DOHH2 (cell line): ENCODE measurements around the gene ZNF865.

Source experiments
- H3F3A ChIP-seq: fragments of 200-600 bp; sonication (generic), shearing (Covaris generic); 2 replicates; pipeline ENCODE4 v1.6.0; 2016; ENCODE audit warnings: antibody characterized with exemption, mild to moderate bottlenecking; ENCODE audit not compliant: control insufficient read depth, insufficient read depth
- H3K27ac ChIP-seq: fragments of 200-600 bp; sonication (generic); 2 replicates; pipeline ENCODE4 v1.5.1; 2014; ENCODE audit warnings: low read depth, mild to moderate bottlenecking, low read length, moderate library complexity
- H3K27me3 ChIP-seq: fragments of 200-600 bp; sonication (generic); 2 replicates; pipeline ENCODE4 v1.6.1; 2014; ENCODE audit warnings: mild to moderate bottlenecking, low read length, mixed read lengths; ENCODE audit not compliant: control insufficient read depth
- H3K36me3 ChIP-seq: fragments of 200-600 bp; sonication (generic); 2 replicates; pipeline ENCODE4 v1.6.1; 2014; ENCODE audit warnings: mild to moderate bottlenecking, low read length, moderate library complexity, mixed read lengths; ENCODE audit not compliant: control insufficient read depth
- H3K4me1 ChIP-seq: fragments of 200-600 bp; sonication (generic); 2 replicates; pipeline ENCODE4 v1.6.1; 2014; ENCODE audit warnings: mild to moderate bottlenecking, low read length, mixed read lengths; ENCODE audit not compliant: control insufficient read depth
- H3K4me2 ChIP-seq: fragments of 200-600 bp; sonication (generic); 2 replicates; pipeline ENCODE4 v1.6.0; 2014; ENCODE audit warnings: mild to moderate bottlenecking, low read length, moderate library complexity
- H3K4me3 ChIP-seq: fragments of 200-600 bp; sonication (generic); 2 replicates; pipeline ENCODE4 v1.5.1; 2014; ENCODE audit warnings: mild to moderate bottlenecking, low read length, mixed read lengths
- H3K79me2 ChIP-seq: fragments of 200-600 bp; sonication (generic); 2 replicates; pipeline ENCODE4 v1.6.1; 2014; ENCODE audit warnings: mild to moderate bottlenecking, low read length, mixed read lengths; ENCODE audit not compliant: control insufficient read depth
- H3K9me2 ChIP-seq: fragments of 200-600 bp; sonication (generic); replicated peaks from 2 replicates; pipeline ENCODE4 v1.6.1; 2014; ENCODE audit warnings: mild to moderate bottlenecking, low read length, mixed read lengths; ENCODE audit not compliant: control insufficient read depth
- H3K9me3 ChIP-seq: fragments of 200-600 bp; sonication (generic); 2 replicates; pipeline ENCODE4 v1.6.1; 2014; ENCODE audit warnings: antibody characterized with exemption, low read length, mixed read lengths; ENCODE audit not compliant: control insufficient read depth, insufficient read depth
- H4K20me1 ChIP-seq: fragments of 200-600 bp; sonication (generic); 2 replicates; pipeline ENCODE4 v1.6.0; 2014; ENCODE audit warnings: low read depth, mild to moderate bottlenecking, antibody characterized with exemption, low read length, moderate library complexity; ENCODE audit not compliant: control insufficient read depth, insufficient read depth
- EZH2phosphoT487 ChIP-seq: fragments of 200-600 bp; sonication (generic); IDR thresholded peaks from 2 replicates; pipeline ENCODE4 v1.6.1; 2017; ENCODE audit warnings: borderline replicate concordance, mild to moderate bottlenecking, antibody characterized with exemption, low read length, moderate library complexity, mixed read lengths
- TF ChIP-seq, protein P1 (sequence below): fragments of 200-600 bp; sonication (generic); IDR thresholded peaks from one replicate; pipeline ENCODE4 v1.5.1; 2014; ENCODE audit warnings: antibody characterized with exemption, mild to moderate bottlenecking, low read depth, low read length; ENCODE audit not compliant: poor library complexity, severe bottlenecking

The ZNF865 gene

GRCh38 chr19:55579766-55580621 is 25.5 kb upstream of the ZNF865 start:
- peaks cover 17% of the 10 kb centered on the region for H3K36me3 ChIP-seq
- H3K9me3 ChIP-seq: no peaks in the 10 kb centered on the region
- peaks cover 17% of the 10 kb centered on the region for H3K4me1 ChIP-seq
- H3K4me2 ChIP-seq: peak overlapping the region; percentile 96
- TF ChIP-seq, protein P1, sequence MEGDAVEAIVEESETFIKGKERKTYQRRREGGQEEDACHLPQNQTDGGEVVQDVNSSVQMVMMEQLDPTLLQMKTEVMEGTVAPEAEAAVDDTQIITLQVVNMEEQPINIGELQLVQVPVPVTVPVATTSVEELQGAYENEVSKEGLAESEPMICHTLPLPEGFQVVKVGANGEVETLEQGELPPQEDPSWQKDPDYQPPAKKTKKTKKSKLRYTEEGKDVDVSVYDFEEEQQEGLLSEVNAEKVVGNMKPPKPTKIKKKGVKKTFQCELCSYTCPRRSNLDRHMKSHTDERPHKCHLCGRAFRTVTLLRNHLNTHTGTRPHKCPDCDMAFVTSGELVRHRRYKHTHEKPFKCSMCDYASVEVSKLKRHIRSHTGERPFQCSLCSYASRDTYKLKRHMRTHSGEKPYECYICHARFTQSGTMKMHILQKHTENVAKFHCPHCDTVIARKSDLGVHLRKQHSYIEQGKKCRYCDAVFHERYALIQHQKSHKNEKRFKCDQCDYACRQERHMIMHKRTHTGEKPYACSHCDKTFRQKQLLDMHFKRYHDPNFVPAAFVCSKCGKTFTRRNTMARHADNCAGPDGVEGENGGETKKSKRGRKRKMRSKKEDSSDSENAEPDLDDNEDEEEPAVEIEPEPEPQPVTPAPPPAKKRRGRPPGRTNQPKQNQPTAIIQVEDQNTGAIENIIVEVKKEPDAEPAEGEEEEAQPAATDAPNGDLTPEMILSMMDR: no peak
- no peak for TF ChIP-seq EZH2phosphoT487
- H3K79me2 ChIP-seq: peaks cover 21% of the 10 kb centered on the region
- no peaks in the 10 kb centered on the region for H3K9me2 ChIP-seq
- H4K20me1 ChIP-seq: no peaks in the 10 kb centered on the region
- peak overlapping the region; percentile 50; the same call in 1 of the 2 replicates for H3K27ac ChIP-seq
- no peaks in the 10 kb centered on the region for H3K27me3 ChIP-seq
- peaks cover 17% of the 10 kb centered on the region for H3F3A ChIP-seq
- H3K4me3 ChIP-seq: peak overlapping the region; percentile 90

DNA sequence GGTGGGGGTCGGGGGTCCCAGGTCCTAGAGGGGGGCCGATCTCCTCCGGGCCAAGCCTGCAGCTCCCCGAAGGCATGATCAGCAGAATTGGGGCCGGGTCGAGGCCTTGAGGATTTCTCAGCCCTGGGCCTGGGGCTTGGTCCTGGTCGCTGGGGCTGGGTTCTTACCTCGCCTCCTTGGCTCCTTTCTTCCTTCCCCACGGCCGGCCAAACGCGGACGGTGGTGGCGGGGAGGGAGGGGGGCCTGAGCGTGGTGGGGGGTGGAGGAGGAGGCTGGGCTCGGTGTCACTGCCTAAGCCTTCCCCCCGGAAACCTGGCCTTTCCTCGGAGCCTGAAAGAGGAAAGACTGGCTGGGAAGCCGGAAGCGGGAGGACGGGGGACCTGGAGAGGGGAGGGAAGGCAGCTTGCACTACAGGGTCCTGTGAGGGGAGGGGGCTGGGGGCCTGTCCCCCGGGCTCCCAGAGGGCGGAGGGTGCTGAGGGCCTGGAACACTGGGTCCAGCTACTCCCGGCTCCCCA is 24.8 kb upstream of the ZNF865 start, which contains the start of gene ZNF579:
Gene ZNF579 (minus strand): TSS at position 221 of the 517 bp plus-strand sequence. CDS start 1,209 bp downstream, outside the sequence.
- Histone ChIP-seq H3K9me3 (no peaks in the 10 kb centered on the region), H4K20me1 (no peaks in the 10 kb centered on the region), H3K79me2 (peaks cover 21% of the 10 kb centered on the region), H3K9me2 (no peaks in the 10 kb centered on the region), H3K27ac (peak within 1 kb of the TSS; percentile 50; the same call in 1 of the 2 replicates), H3F3A (peaks cover 23% of the 10 kb centered on the region), H3K4me1 (peaks cover 24% of the 10 kb centered on the region), H3K4me2 (peak within 1 kb of the TSS; percentile 96), H3K4me3 (peak within 1 kb of the TSS; percentile 90), H3K27me3 (no peaks in the 10 kb centered on the region), H3K36me3 (peaks cover 17% of the 10 kb centered on the region)
- no peak for TF ChIP-seq EZH2phosphoT487
- TF ChIP-seq, protein P1: no peak

DNA sequence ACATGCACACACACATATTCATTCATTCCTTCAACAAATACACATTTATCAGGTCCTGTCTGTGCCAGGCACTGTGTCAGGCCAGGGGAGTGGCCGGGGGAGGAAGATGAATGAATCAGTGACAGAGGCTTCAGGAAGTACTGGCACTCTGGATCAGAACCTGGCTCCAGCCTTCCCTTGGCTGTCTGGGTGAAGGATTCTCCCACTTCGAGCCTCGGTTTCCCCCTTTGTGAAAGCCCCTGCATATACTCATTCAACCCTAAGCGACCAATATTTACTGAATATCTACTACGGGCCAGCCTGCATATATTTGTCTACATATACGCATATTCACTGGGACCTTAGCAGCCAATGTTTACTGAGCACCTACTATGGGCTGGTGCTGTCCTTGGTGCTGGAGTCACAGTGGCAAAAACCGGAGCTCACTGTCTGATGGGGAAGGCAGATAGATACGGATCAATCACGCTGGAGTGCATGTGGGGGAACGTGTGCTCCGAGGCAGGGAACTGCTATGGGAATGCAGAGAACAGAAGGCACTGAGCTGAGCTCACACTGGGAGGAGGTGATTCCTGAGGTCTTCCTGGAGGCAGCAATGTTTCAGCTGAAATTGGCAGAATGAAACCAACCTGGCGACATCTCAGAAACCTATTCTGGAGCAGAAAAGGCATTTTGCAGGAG is 24.2 kb upstream of the ZNF865 start:
- no peaks in the 10 kb centered on the region for H4K20me1 ChIP-seq
- H3K4me2 ChIP-seq: peak overlapping the region; percentile 96
- TF ChIP-seq, protein P1: no peak
- TF ChIP-seq EZH2phosphoT487: no peak
- H3K27me3 ChIP-seq: no peaks in the 10 kb centered on the region
- peaks cover 21% of the 10 kb centered on the region for H3K79me2 ChIP-seq
- peaks cover 30% of the 10 kb centered on the region for H3K4me1 ChIP-seq
- H3K9me2 ChIP-seq: no peaks in the 10 kb centered on the region
- peak overlapping the region; percentile 50; the same call in 1 of the 2 replicates for H3K27ac ChIP-seq
- no peaks in the 10 kb centered on the region for H3K9me3 ChIP-seq
- H3F3A ChIP-seq: peaks cover 26% of the 10 kb centered on the region
- peak overlapping the region; percentile 90 for H3K4me3 ChIP-seq
- H3K36me3 ChIP-seq: peaks cover 14% of the 10 kb centered on the region
